Adipocyte (in vitro differentiated cells): ENCODE results near the gene LILRA5.

Source experiments
- DNase-seq: peaks from one replicate; pipeline ENCODE4 v3.0.0-alpha.2; 2015; ENCODE audit warnings: low read depth
- H3K27me3 ChIP-seq: replicated peaks from 2 replicates; pipeline ENCODE4 v1.7.0; 2013; ENCODE audit warnings: mild to moderate bottlenecking, low read length, moderate library complexity; ENCODE audit not compliant: control insufficient read depth, insufficient read depth
- H3K36me3 ChIP-seq: 2 replicates; pipeline ENCODE4 v1.7.0; 2013; ENCODE audit warnings: low read length, mild to moderate bottlenecking, moderate library complexity; ENCODE audit not compliant: control insufficient read depth, insufficient read depth, severe bottlenecking
- H3K4me1 ChIP-seq: 2 replicates; pipeline ENCODE4 v1.7.0; 2013; ENCODE audit warnings: mild to moderate bottlenecking, low read length, moderate library complexity; ENCODE audit not compliant: control insufficient read depth, insufficient read depth
- H3K4me3 ChIP-seq: 2 replicates; pipeline ENCODE4 v1.7.0; 2013; ENCODE audit warnings: mild to moderate bottlenecking, low read length, moderate library complexity
- H3K9ac ChIP-seq: 2 replicates; pipeline ENCODE4 v1.7.0; 2013; ENCODE audit warnings: mild to moderate bottlenecking, low read length, moderate library complexity
- H3K9me3 ChIP-seq: 2 replicates; pipeline ENCODE4 v1.7.0; 2013; ENCODE audit warnings: mild to moderate bottlenecking, low read length, moderate library complexity; ENCODE audit not compliant: control insufficient read depth

The LILRA5 gene

DNA sequence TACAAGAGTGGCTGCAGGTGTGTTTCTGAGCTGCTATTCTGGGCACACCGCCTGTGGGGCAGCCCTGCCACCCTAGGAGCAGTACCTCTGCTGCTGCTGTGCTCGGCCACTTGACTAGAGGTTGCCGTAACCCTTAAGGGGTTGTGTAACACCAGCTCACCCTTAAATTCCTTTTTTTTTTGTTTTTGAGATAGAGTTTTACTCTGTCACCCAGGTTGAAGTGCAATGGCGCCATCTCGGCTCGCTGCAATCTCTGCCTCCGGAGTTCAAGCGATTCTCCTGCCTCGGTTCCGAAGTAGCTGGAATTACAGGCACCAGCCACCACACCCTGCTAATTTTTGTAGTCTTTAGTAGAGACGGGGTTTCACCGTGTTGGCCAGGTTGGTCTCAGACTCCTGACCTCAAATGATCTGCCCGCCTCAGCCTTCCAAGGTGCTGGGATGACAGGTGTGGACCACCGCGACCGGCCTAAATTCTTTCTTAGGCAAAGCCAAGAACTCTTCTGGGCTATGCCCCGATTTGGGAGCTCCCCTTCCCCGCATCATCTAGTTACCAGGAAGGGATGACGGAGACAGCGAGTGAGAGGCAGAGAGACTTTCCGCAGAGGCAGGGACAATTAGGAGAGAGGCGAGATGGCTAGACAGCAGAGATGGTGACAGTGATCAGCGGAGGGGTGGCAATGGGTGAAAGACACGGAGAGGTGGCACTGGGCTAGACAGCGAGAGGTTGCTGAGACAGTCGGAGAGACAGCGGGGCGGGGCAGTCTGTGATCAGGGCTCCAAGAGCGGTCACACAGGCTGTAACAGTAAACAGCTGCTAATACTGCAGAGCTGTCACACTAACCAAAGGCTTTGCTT lies 4.4 kb upstream of the LILRA5 start:
- Histone ChIP-seq H3K27me3 (peaks cover 18% of the 10 kb centered on the region), H3K9me3 (no peaks in the 10 kb centered on the region), H3K36me3 (no peaks in the 10 kb centered on the region), H3K4me1 (no peaks in the 10 kb centered on the region), H3K9ac (no peak overlapping the region), H3K4me3 (no peak overlapping the region)
- DNase-seq = no peak

GRCh38 chr19:54316746-54317107 lies 3.8 kb upstream of the LILRA5 start:
- no peak for DNase-seq
- no peaks in the 10 kb centered on the region for H3K4me1 ChIP-seq
- peaks cover 23% of the 10 kb centered on the region for H3K27me3 ChIP-seq
- H3K9me3 ChIP-seq = no peaks in the 10 kb centered on the region
- H3K36me3 ChIP-seq = no peaks in the 10 kb centered on the region
- no peak overlapping the region for H3K9ac ChIP-seq
- no peak overlapping the region for H3K4me3 ChIP-seq

- H3K27me3 ChIP-seq = peaks cover 23% of the 10 kb centered on the region
- no peak overlapping the region for H3K4me3 ChIP-seq
- no peak overlapping the region for H3K9ac ChIP-seq
- no peaks in the 10 kb centered on the region for H3K4me1 ChIP-seq
- H3K9me3 ChIP-seq = no peaks in the 10 kb centered on the region
- DNase-seq = no peak
- no peaks in the 10 kb centered on the region for H3K36me3 ChIP-seq
These were observed 3.0 kb upstream of the LILRA5 start for GRCh38 chr19:54315956-54316355.

DNA sequence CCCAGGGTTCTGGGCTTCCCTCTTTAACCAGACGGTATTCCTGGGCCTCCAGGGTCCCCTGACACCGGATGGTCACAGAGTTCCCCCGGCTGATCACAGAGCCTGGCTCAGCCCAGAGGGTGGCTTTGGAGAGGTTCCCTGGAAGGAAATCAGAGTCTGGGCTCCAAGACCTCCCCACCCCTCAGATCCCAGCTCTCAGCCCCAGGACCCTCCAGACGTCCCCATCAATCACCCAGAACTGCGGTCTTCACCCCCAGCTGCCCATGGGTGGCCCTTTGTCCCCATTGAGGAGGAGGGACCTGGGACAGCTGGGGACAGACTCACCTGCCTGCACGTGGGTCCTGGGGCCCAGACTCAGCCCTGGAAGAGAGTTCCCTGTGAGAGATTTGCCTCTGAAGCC lies 955 bp downstream of the LILRA5 start:
- no peak for DNase-seq
- no peak overlapping the region for H3K9ac ChIP-seq

DNA sequence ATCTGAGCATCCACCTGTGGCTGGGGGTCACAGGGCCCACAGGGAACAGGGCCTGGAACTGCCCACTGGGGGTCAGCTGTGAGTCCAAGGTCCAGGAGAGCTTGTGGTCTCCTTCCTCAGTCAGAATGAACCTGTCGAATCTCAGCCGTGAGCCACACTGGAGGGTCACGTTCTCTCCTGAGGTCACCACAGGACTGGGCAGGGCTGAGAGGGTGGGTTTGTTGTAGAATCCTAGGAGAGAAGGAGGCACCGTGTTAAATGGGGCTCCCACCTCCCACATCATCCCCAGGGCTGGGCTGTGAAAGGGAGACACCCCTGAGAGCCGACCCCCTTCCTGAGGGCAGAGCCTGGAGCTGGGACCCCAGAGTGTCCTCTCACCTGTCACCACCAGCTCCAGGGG lies 1.5 kb downstream of the LILRA5 start:
- no peaks in the 10 kb centered on the region for H3K36me3 ChIP-seq
- H3K4me1 ChIP-seq = no peaks in the 10 kb centered on the region
- no peaks in the 10 kb centered on the region for H3K9me3 ChIP-seq
- no peak for DNase-seq
- H3K9ac ChIP-seq = no peak overlapping the region
- no peak overlapping the region for H3K4me3 ChIP-seq
- peaks cover 19% of the 10 kb centered on the region for H3K27me3 ChIP-seq

More for the DNA sequence above, 955 bp downstream of the LILRA5 start:
- Histone ChIP-seq H3K36me3 (no peaks in the 10 kb centered on the region), H3K4me3 (no peak overlapping the region), H3K9me3 (no peaks in the 10 kb centered on the region), H3K4me1 (no peaks in the 10 kb centered on the region), H3K27me3 (peaks cover 19% of the 10 kb centered on the region)

- DNase-seq = no peak
- Histone ChIP-seq H3K4me1 (no peaks in the 10 kb centered on the region), H3K4me3 (no peak overlapping the region), H3K27me3 (peaks cover 17% of the 10 kb centered on the region), H3K36me3 (no peaks in the 10 kb centered on the region), H3K9ac (no peak overlapping the region), H3K9me3 (no peaks in the 10 kb centered on the region)
These were observed 2.4 kb downstream of the LILRA5 start for GRCh38 chr19:54310543-54310942.

GRCh38 chr19:54309811-54310210 lies 3.2 kb downstream of the LILRA5 start:
- Histone ChIP-seq H3K36me3 (no peaks in the 10 kb centered on the region), H3K27me3 (peaks cover 17% of the 10 kb centered on the region), H3K9ac (no peak overlapping the region), H3K9me3 (no peaks in the 10 kb centered on the region), H3K4me1 (no peaks in the 10 kb centered on the region), H3K4me3 (no peak overlapping the region)
- no peak for DNase-seq

DNA sequence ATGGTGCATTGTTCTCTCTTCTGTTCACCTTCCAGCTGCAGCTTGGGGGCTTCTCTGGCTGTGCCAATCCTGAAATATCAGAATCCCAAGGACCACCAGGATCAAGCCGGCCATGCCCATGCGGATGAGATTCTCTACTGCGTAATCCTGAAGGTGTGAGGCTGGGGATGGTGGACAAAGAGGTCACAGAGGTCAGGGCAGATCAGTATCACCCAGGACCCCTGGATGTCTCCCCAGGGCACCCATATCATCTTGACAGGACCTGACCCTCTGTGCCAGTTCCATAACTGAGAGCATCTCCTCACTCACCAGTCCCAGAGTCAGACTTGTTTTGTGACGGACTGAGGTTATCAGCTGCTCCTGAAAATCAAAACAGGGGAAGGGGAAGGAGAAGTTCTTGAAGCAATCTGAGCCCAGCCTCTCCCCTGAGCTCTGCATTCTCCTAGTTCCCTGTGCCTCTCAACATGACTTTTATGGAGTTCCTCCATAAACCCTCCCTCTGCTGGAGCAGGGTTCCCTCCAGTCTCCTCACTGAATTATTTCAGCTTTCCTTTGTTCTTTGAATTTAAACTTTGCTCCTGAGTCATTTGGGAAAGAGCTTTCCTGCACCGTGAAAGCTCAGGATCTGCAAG lies 5.5 kb downstream of the LILRA5 start:
- Histone ChIP-seq H3K4me3 (no peak overlapping the region), H3K27me3 (peaks cover 17% of the 10 kb centered on the region), H3K9me3 (peaks cover 3% of the 10 kb centered on the region), H3K36me3 (no peaks in the 10 kb centered on the region), H3K4me1 (no peaks in the 10 kb centered on the region), H3K9ac (no peak overlapping the region)
- no peak for DNase-seq

DNA sequence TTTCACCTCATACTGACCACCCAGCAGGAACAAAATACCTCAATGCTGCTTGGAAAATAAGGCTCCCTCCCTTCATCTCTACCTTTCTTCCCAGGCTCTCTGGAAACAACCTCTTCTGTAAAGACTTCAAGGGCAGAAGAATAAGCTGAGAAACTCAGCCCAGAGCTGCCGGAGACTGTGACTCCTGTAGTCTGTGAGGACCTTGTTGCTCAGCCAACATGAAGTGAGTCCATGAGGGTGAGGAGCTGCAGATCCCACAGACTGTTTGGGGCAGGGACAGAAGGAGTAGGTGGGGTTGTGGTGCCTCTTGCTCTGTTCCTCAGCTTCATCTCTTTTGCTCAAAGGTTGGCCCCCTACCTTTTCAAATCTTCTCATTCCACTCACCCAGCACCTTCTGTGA lies 7.8 kb downstream of the LILRA5 start:
- Histone ChIP-seq H3K36me3 (no peaks in the 10 kb centered on the region), H3K27me3 (peaks cover 4% of the 10 kb centered on the region), H3K9ac (no peak overlapping the region), H3K9me3 (peaks cover 3% of the 10 kb centered on the region), H3K4me3 (no peak overlapping the region), H3K4me1 (no peaks in the 10 kb centered on the region)
- DNase-seq = no peak

DNA sequence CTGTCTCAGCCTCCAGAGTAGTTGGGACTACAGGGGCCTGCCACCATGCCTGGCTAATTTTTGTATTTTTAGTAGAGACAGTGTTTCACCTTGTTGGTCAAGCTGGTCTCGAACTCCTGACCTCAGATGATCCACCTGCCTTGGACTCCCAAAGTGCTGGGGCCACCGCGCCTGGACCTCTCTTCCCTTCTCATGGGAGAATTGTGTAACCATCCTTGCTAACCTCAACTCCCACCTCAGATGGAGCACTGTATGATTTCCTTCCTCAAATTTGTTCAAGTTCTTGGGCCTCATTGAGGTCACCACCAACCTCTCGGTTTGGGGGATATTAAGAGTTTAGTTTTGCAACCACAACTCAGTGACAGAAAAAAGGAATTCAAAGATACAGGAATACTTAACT lies 10.7 kb downstream of the LILRA5 start:
- no peaks in the 10 kb centered on the region for H3K36me3 ChIP-seq
- no peaks in the 10 kb centered on the region for H3K4me1 ChIP-seq
- H3K27me3 ChIP-seq = no peaks in the 10 kb centered on the region
- H3K9ac ChIP-seq = no peak overlapping the region
- no peak overlapping the region for H3K4me3 ChIP-seq
- H3K9me3 ChIP-seq = peaks cover 3% of the 10 kb centered on the region
- no peak for DNase-seq

DNA sequence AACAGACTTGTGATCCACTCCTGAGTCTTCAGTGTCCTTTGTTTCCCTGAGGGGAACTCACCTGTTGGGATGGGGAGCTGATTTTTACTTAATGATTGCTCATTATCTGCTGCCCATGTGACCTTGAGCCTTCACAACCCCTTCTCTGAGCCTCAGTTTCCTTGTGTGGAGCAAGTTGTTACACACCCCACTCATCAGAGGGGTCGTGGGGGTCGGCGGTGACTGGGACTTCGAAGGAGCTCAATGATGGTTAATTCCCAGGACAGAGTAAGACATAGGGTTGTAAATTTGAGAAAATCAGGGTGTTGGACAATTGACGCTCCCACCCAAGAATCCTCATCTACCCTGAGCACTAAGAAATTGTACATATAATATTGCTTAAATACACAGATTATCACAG lies 13.5 kb downstream of the LILRA5 start:
- Histone ChIP-seq H3K9me3 (peaks cover 3% of the 10 kb centered on the region), H3K9ac (no peak overlapping the region), H3K4me1 (no peaks in the 10 kb centered on the region), H3K4me3 (no peak overlapping the region), H3K27me3 (peaks cover under 1% of the 10 kb centered on the region), H3K36me3 (no peaks in the 10 kb centered on the region)
- DNase-seq = no peak
